Measurements from ENCODE around the gene MYH11.
A peak's percentile ranks its signal among the peaks of the same experiment; 100 is the strongest.
"Not testable (repeated sequence)": the region's sequence is repeated elsewhere in the genome, so short reads cannot be mapped to it uniquely, and the experiment has no call there.

MYH11 gene

DNA sequence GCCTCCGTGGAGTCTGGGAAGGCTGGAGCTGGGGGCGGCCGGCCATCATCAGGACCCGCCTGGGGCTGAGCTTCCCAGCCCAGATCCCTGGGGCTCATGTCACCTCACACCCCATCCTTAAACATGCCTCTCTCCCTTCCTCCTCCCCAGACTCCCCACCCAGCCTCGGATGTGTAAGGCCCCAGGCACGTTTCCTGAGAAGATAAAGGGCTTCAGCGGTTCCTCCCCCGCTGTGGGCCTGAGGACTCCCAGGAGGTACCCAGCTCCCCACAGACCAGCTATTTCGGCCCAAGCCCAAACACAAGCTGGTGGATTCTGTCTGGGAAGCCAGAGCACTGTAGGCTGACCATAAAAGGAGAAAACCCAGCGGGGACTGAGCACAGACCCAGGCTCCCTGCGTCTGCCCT lies 49.2 kb downstream of the MYH11 start:
- no peak for DNase-seq

GRCh38 chr16:15803618-15804017 lies 53.2 kb downstream of the MYH11 start:
- DNase-seq, result peak; percentile 41

DNA sequence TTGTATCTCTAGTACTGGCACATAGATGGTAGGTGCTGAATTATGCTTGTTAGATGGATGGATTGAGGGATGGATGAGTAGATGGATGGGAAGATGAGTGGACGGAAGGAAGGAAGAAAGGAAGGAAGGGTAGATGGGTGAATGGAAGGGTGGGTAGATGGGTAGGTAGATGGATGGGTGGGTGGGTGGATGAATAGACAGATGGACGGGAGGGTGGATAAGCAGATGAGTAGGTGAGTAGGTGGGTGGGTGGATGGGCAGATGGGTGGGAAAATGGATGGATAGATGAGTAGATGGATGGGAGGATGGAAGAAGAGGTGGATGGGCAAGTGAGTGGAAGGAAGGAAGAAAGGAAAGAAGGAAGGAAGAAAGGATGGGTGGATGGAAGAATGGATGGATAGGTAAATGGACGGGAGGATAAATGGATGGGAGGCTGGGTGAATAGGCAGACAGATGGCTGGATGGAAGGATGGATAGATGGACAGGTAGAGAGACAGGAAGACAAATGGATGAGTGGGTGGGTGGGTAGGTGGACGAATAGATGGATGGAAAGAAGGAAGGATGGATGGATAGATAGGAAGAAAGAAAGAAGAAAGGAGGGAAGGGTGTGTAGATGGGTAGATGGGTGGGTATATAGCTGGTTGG lies 56.9 kb downstream of the MYH11 start:
- DNase-seq, result no peak

DNA sequence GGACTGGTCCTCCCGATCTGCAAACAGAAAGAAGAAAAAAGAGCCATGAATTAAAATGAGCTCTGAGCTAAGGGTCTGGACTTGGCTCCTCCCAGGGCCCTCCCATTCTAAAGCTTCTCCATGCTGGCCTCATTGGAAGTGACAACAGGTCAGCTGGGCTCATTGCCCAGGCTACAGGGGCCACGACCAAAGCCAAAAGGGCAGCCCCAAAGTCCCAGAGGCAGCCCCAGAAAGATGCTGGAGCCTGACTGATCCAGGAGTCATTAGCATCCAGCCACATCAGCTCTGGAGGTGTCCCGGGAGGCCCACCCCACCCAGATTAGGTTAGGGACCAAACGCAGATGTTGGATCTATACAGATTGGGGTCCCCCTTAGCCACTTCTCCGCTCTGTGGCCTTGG lies 58.2 kb downstream of the MYH11 start:
- no peak for DNase-seq

DNA sequence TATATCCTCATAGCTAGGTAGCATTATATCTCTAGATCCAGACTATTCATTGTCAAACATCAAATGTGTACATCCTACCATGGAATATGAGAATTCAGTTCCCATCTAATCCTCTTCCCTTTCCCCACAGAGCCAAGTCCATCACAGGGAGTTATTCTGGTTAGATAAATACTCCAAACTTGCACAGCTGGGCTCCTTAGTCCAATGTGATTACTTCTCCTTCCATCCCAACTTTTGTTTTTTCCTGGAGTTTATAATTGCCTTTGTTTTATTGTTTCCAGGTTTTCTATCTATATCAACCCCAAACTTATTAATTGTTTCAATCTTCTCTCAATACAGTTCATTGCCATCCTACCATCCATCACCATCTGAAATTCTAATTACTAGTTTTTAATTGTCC lies 59.9 kb downstream of the MYH11 start:
- no peak for DNase-seq

DNA sequence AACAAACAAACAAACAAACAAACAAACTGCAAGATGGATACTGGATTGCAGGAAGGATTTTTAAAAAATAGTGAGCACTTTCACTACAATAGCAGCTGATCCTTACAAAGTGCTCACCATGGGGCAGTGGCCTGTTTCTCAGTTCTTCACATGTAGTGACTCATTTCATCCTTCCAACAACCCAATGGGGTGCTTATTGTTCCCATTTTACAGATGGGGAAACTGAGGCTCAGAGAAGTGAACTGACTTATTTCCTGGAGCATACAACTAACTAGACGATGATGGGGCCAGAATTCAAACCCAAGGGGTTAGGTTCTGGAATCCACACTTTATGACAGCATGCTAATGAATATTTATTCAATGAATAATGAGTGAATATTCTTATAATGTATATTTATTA lies 61.2 kb downstream of the MYH11 start:
- no peak for DNase-seq

DNA sequence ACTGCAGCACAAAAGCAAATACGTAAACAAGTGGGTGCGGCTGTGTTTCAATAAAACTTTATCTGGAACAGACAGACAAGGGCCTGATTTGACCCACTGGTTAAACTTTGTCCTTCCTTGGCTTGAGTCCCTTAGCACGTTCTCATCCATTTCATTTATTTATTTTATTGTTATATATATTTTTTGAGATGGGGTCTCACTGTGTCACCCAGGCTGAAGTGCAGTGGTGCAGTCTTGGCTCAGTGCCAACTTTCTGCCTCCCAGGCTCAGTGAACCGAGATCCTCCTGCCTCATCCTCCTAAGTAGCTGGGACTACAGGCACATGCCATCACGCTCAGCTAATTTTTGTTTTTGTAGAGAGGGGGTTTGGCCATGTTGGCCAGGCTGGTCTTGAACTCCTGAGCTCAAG lies 64.3 kb downstream of the MYH11 start:
- DNase-seq, result no peak

GRCh38 chr16:15790458-15790857 lies 66.4 kb downstream of the MYH11 start:
- no peak for DNase-seq

DNA sequence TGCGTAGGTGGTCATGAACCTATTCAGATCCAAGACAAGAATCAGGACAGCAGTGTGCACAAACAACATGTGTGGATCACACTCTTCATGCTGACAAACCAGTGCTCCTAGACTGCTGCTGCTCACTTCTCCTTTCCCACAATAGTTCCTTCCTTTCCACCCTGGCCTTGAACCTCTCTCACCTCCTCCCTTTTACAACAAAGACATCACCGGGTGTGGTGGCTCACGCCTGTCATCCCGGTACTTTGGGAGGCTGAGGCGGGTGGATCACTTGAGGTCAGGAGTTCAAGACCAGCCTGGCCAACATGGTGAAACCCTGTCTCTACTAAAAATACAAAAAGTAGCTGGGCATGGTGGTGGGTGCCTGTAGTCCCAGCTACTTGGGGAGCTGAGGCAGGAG lies 67.0 kb downstream of the MYH11 start:
- DNase-seq, result not testable (repeated sequence)

- no peak for DNase-seq
These were observed 68.0 kb downstream of the MYH11 start for GRCh38 chr16:15788846-15789239.

DNA sequence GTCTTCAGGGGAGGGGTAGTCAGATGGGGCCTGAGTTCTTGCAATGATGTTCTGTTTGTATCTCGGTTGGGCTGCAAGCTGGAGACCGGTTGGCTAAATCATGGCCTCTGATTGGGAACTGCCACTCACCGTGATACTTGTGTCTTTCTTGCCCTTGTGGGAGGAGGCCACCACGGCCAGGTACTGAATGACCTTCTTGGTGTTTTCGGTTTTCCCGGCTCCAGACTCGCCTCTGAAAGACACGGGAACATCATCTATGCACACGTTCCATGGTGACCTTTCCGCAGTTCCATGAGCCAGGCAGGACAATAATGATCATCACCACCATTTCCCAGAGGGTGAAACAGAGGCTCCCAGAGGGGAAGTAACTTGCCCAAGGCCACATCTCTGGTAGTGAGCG lies 70.3 kb downstream of the MYH11 start:
- no peak for DNase-seq

DNA sequence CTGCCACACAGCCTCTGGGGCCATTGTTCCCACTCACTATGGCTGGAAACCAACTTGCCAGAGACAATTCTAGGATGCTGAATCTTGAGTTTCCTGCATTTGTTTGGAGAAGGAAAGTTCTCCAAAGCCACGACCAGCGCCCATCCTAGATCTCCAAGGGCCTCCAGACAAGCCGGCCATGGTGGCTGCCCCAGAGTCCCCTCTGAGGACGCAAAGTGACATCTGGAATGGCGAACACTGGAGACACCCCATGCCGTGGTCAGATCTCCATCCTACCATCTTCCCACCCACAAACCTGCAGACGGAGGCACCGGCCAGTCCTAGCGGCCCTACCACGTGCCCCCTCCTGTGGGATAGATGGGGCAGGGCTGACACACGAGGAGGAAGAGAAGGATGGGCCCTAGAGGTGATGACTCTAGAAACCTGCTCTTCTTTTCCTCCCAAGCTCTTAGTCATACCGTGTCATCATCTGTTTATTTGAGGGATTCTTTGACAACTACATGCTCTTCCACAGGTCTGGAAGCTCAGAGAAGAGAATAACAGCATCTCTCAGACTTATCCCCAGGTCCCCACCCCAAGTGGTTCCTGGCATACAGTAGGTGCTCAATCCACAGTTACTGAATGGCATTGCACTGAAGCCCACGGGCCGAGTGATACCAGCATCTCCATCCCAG lies 71.3 kb downstream of the MYH11 start:
- DNase-seq, result no peak

DNA sequence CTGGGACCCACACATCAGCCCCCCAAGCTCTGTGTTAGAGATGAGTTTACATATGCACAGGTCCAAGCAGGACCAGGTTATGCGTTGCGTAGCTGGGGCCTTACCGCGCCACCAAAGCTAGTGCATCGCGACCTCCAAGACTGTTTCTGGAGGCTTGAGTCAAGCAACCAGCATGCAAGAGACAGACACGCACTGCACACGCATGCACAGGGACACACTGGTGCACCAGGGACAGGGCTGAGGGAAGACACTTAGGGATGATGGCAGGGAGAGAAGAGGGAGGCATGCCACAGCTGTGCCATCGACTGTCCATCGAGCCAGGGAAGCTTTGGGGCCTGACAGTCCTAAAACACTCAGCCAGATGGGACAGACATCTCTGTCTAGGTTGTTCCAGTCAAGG lies 72.8 kb downstream of the MYH11 start:
- no peak for DNase-seq

DNA sequence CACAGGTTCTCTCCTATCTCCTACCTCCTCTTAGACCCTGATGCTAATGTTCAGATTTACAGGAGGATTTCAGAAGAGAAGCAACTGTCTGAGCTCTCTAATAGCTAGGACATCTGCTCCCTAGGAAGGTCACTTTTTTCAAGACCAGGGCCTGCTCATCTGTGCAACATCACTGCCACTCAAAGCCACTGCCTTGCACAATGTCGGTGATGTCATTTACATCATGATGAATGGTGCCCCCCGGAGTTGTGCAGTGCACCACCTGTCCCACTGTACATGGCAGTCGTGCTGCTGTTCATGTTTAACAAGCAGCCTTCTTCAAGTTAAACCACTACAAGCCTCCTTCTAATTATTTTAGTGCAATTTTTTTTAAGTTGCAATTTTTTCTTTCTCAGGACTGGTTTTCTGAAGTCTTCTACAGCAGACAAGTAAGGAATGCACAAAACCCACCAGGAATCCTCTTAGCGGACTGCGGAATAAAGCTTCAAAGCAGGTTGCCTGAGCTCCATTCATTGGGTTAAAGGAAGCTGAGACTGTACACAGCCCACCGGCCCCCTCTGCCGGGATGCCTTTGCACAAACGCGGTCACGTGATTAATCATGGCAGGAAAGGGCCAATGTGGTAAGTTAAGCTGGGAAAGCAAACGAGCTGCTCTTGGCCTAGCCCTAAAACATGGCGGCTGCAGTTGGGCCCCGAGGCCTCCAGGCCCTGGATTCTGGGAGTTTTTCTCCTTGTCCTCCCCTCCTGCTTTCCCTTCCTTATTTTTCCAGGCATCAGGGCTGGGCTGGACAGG lies 74.1 kb downstream of the MYH11 start:
- DNase-seq, result no peak

- no peak for DNase-seq
These were observed 75.2 kb downstream of the MYH11 start for GRCh38 chr16:15781650-15782049.

DNA sequence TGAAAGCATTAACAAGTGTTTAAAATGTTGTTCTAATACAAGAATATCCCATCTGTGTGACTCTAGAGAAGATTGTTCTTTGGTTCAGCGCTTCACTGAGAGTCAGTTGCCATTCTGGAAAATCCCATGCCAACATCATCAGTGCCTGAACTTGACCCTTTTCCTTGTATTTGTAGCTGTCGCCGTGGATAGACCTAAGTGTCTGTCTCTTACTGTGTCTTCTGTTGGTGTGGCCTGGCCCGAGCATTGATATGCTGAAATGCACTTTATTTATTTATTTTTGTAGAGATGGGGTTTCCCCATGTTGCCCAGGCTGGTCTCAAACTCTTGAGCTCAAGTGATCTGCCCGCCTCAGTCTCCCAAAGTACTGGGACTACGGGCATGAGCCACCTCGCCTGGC lies 76.0 kb downstream of the MYH11 start:
- no peak for DNase-seq

DNA sequence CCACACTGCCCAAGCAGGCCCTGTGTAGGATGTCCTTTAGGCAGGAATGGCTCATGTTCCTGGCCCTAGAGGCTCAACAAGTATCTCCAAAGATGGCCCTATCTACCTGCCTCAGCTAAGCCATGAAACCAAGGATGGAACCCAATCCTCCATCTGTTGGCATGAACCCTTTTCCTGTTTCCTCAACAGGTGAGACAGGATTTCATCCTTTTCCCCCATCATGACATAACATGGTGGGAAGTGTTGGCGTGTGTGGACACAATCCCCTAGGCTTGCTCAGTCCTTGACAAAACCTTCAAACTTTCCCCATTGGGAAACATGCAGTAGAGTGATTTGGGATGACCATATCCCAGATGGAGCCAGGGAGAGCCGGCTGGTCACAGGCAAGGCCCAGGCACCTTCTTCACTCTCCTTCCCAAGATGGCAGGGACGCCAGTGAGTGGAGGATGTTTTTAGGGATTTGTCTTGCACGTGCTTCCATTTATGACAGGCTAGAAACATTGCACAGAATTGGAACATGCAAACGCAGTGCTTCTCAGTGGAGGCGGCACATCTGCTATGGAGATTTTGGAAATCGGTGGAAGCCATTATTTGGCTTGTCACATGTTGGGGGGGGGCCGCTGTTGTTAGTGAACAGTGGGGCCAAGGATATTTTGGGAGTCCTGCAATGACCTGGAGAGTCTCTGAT lies 77.0 kb downstream of the MYH11 start:
- DNase-seq, result no peak

GRCh38 chr16:15778999-15779614 lies 77.7 kb downstream of the MYH11 start:
- DNase-seq, result no peak

- DNase-seq, result no peak
These were observed 78.6 kb downstream of the MYH11 start for GRCh38 chr16:15778204-15778743.

GRCh38 chr16:15777533-15778203 lies 79.2 kb downstream of the MYH11 start:
- DNase-seq, result peak; percentile 44

- DNase-seq, result no peak
These were observed 80.3 kb downstream of the MYH11 start for GRCh38 chr16:15776572-15776971.

GRCh38 chr16:15775663-15776304 lies 81.0 kb downstream of the MYH11 start:
- DNase-seq, result peak; percentile 39

Data from right hindlimb (tissue), 1 donor.